K562 (cell line): Measurements from ENCODE around the gene S100P. TPM values are rescaled to one million over a fixed set of nuclear protein-coding genes. Genes with fewer than 3 reads are reported as not detected.

Experiments
- ATAC-seq: fragments of 200-7000 bp; cut with Tn5 transposase; 3 replicates; pipeline ENCODE4 v1.9.1; 2020; ENCODE audit warnings: moderate library complexity
- BruUV-seq: library from RNA; stranded (reverse); fragments of 400-500 nt; replicated peaks from 2 replicates; lab custom pipeline; 2021; lab: Mats Ljungman, UMichigan
- CTCF ChIA-PET: fragments of 300-600 bp; formaldehyde crosslinking; extraction: SDS; loops from one replicate; lab custom pipeline; 2021; ENCODE audit warnings: low intra/inter-chr PET ratio; lab: Yijun Ruan, JAX
- POLR2A ChIA-PET: fragments of 300-600, 350-650 bp; sonication (Branson Sonifier 250); formaldehyde crosslinking; extraction: SDS; loops from one replicate; lab custom pipeline; 2021; ENCODE audit warnings: antibody characterized with exemption, inconsistent platforms; lab: Yijun Ruan, JAX
- DNase-seq, 4 experiments: peaks; one replicate each; pipeline versions ENCODE4 v3.0.0 to v3.0.0-alpha.2; 2011 to 2018; ENCODE audit warnings: low spot score in 3 of 4, mixed read lengths in 3 of 4; ENCODE audit errors: extremely low read depth in 1 of 4
- FAIRE-seq: peaks from 2 replicates; lab custom pipeline; 2011; peaks lifted over from hg19 to GRCh38; lab: Jason Lieb, UNC
- H2AFZ ChIP-seq: 2 replicates; pipeline ENCODE4 v1.6.0; 2011; ENCODE audit warnings: low read depth, low read length, control low read depth, inconsistent platforms
- H3K27ac ChIP-seq: fragments of 200-600 bp; 3 replicates; pipeline ENCODE4 v1.8.0; 2011; ENCODE audit warnings: low read depth, mild to moderate bottlenecking, control low read depth, inconsistent platforms, low read length, moderate library complexity, mixed read lengths; ENCODE audit errors: extremely low read depth
- H3K27me3 ChIP-seq, 2 experiments: fragments of 300-600 bp in 1 of 2; 2 replicates in 1 of 2; 3 replicates in 1 of 2; pipeline versions ENCODE4 v1.6.0 to v1.8.0; 2011; ENCODE audit warnings: inconsistent platforms in 2 of 2, low read length in 2 of 2, mild to moderate bottlenecking in 1 of 2, mixed read lengths in 1 of 2, moderate library complexity in 1 of 2; ENCODE audit not compliant: control insufficient read depth in 2 of 2, insufficient read depth in 2 of 2
- H3K36me3 ChIP-seq: fragments of 300-600 bp; 3 replicates; pipeline ENCODE4 v1.8.0; 2011; ENCODE audit warnings: mild to moderate bottlenecking, low read length, inconsistent platforms; ENCODE audit not compliant: control insufficient read depth, insufficient read depth
- H3K4me1 ChIP-seq, 2 experiments: fragments of 200-600 bp in 1 of 2; replicated peaks in 1 of 2; 2 replicates in 1 of 2; 3 replicates in 1 of 2; pipeline versions ENCODE4 v1.5.1 to v1.8.0; 2011; ENCODE audit warnings: inconsistent platforms in 2 of 2, low read length in 2 of 2, mild to moderate bottlenecking in 1 of 2, mixed read lengths in 1 of 2, moderate library complexity in 1 of 2; ENCODE audit not compliant: control insufficient read depth in 2 of 2, insufficient read depth in 2 of 2
- H3K4me2 ChIP-seq: 2 replicates; pipeline ENCODE4 v1.6.1; 2011; ENCODE audit warnings: low read length, control low read depth, inconsistent platforms, mixed read lengths; ENCODE audit not compliant: insufficient read depth
- H3K4me3 ChIP-seq: fragments of 200-600 bp; sonication (generic), shearing (Covaris generic); 2 replicates; pipeline ENCODE4 v1.5.1; 2016; ENCODE audit warnings: control low read depth, inconsistent platforms
- H3K79me2 ChIP-seq: fragments of 200-600 bp; 3 replicates; pipeline ENCODE4 v1.8.0; 2011; ENCODE audit warnings: low read length, inconsistent platforms; ENCODE audit not compliant: control insufficient read depth, insufficient read depth
- H3K9ac ChIP-seq, 2 experiments: 2 replicates each; pipeline versions ENCODE4 v1.6.0 to v1.6.1; 2011; ENCODE audit warnings: low read depth in 2 of 2, low read length in 2 of 2, control low read depth in 1 of 2, inconsistent platforms in 1 of 2, mild to moderate bottlenecking in 1 of 2, mixed read lengths in 1 of 2; ENCODE audit not compliant: insufficient read depth in 1 of 2
- H3K9me1 ChIP-seq: one replicate; pipeline ENCODE4 v1.6.0; 2011; ENCODE audit warnings: inconsistent platforms, mild to moderate bottlenecking, low read length, moderate library complexity; ENCODE audit not compliant: control insufficient read depth, insufficient read depth
- H3K9me3 ChIP-seq: replicated peaks from 2 replicates; pipeline ENCODE4 v1.5.1; 2011; ENCODE audit warnings: low read depth, low read length, inconsistent platforms; ENCODE audit not compliant: control insufficient read depth, insufficient read depth
- H4K20me1 ChIP-seq: replicated peaks from 2 replicates; pipeline ENCODE4 v1.6.1; 2011; ENCODE audit warnings: low read length, inconsistent platforms, mixed read lengths; ENCODE audit not compliant: control insufficient read depth, insufficient read depth
- EP400 ChIP-seq: fragments of 450-650 bp; IDR thresholded peaks from 2 replicates; pipeline ENCODE4 v1.6.1; 2017; ENCODE audit warnings: antibody characterized with exemption, mild to moderate bottlenecking, moderate library complexity
- FOSL1 ChIP-seq: fragments of 200-800 bp; sonication (Bioruptor generic); conservative IDR thresholded peaks from 2 replicates; pipeline ENCODE4 v1.6.1; 2016; ENCODE audit warnings: missing genetic modification characterization, missing compliant biosample characterization
- FOXK2 ChIP-seq, 2 experiments: fragments of 450-650 bp; IDR thresholded peaks in 1 of 2; conservative IDR thresholded peaks in 1 of 2; 2 replicates each; pipeline ENCODE4 v1.6.1; 2016; ENCODE audit warnings: low read depth in 2 of 2, mild to moderate bottlenecking in 1 of 2
- ILF3 ChIP-seq: fragments of 450-650 bp; IDR thresholded peaks from 2 replicates; pipeline ENCODE4 v1.6.1; 2018; ENCODE audit warnings: antibody characterized with exemption, mild to moderate bottlenecking, moderate library complexity, borderline replicate concordance
- RCOR1 ChIP-seq, 2 experiments: IDR thresholded peaks; 2 replicates each; pipeline ENCODE4 v1.6.1; 2012; ENCODE audit warnings: low read depth in 2 of 2, low read length in 2 of 2, borderline replicate concordance in 1 of 2, improper control_type of control experiment in 1 of 2
- RFX7 ChIP-seq: fragments of 250-450 bp; sonication (Bioruptor Pico); IDR thresholded peaks from 2 replicates; pipeline ENCODE4 v1.5.1; 2021; ENCODE audit warnings: mild to moderate bottlenecking
- THRA ChIP-seq: fragments of 450-650 bp; IDR thresholded peaks from 2 replicates; pipeline ENCODE4 v1.6.1; 2017; ENCODE audit warnings: mild to moderate bottlenecking, moderate library complexity
- TRIM24 ChIP-seq, 2 experiments: fragments of 450-650 bp; IDR thresholded peaks; 2 replicates each; pipeline ENCODE4 v1.6.1; 2016
- YY1 ChIP-seq, 3 experiments: IDR thresholded peaks; 2 replicates each; pipeline ENCODE4 v1.6.1; 2011; ENCODE audit warnings: low read length in 2 of 3, mild to moderate bottlenecking in 2 of 3, moderate library complexity in 2 of 3, borderline replicate concordance in 1 of 3, control low read depth in 1 of 3, low read depth in 1 of 3; ENCODE audit not compliant: insufficient read depth in 3 of 3, insufficient replicate concordance in 2 of 3, control insufficient read depth in 1 of 3, insufficient read length in 1 of 3; ENCODE audit errors: extremely low read depth in 1 of 3
- ZBTB9 ChIP-seq: fragments of 450-650 bp; formaldehyde crosslinking; IDR thresholded peaks from 2 replicates; pipeline ENCODE4 v1.4.0; 2020; ENCODE audit warnings: mild to moderate bottlenecking, moderate library complexity
- ZNF316 ChIP-seq: fragments of 450-650 bp; IDR thresholded peaks from 2 replicates; pipeline ENCODE4 v1.6.1; 2016
- ZNF354B ChIP-seq: fragments of 250-450 bp; sonication (Bioruptor Pico); IDR thresholded peaks from 2 replicates; pipeline ENCODE4 v1.4.0; 2020
- ZNF592 ChIP-seq: fragments of 450-650 bp; IDR thresholded peaks from 2 replicates; pipeline ENCODE4 v1.6.1; 2017; ENCODE audit warnings: antibody characterized with exemption, mild to moderate bottlenecking
- ZSCAN29 ChIP-seq: fragments of 450-650 bp; IDR thresholded peaks from 2 replicates; pipeline ENCODE4 v1.6.1; 2017
- WGBS: fragments of 100-300 bp; shearing (Covaris generic); methylation state at CpG from one replicate; pipeline ENCODE4 v1.1.6; 2016; ENCODE audit warnings: low coverage, mixed read lengths; ENCODE audit not compliant: insufficient coverage; ENCODE audit errors: missing lambda C conversion rate; 5-methylcytosine and 5-hydroxymethylcytosine counted together
- in situ Hi-C: fragments of 300-500 bp; cut with MboI; formaldehyde crosslinking; loops from 4 replicates; pipeline ENCODE4 v1.15.0; 2018; ENCODE audit warnings: inconsistent platforms, mixed read lengths
- intact Hi-C: fragments of 100-400 bp; cut with micrococcal nuclease; formaldehyde crosslinking; loops from 2 replicates; pipeline ENCODE4 v1.14.2; 2022
- polyA plus RNA-seq, 8 experiments: library from polyadenylated mRNA; depleted of rRNA in 4 of 8; stranded (reverse) in 5 of 8; unstranded in 3 of 8; fragments of >200 nt; fragmentation: Nextera tagmentation in 2 of 8; fragmentation: Illumina TruSeq in 1 of 8; extraction: Ambion mirVana in 2 of 8; extraction: Trizol in 1 of 8; gene quantifications; 2 replicates each; pipeline versions ENCODE4 v1.2.1 to v1.2.3, GENCODE V29; 2011 to 2014; ENCODE audit warnings: inconsistent platforms in 1 of 8, missing spikeins in 1 of 8
- total RNA-seq, 7 experiments: library from RNA; depleted of rRNA in 6 of 7; stranded (reverse); fragments of >200 nt in 6 of 7; fragmentation: Illumina TruSeq in 2 of 7; extraction: Trizol in 2 of 7; gene quantifications; 2 replicates each; pipeline versions ENCODE4 v1.2.1 to v1.2.3, GENCODE V29; 2011 to 2021; ENCODE audit warnings: low replicate concordance in 1 of 7
- TF ChIP-seq, protein P1 (sequence below): sonication (generic); formaldehyde crosslinking; IDR thresholded peaks from 2 replicates; pipeline ENCODE4 v1.9.0; 2022; ENCODE audit warnings: mild to moderate bottlenecking, missing genetic modification reagents

S100P gene
- total and polyA plus RNA-seq, 9 of the 15 experiments (the other 6 are each of a cell fraction or from before 2014, with no cell fraction given) = 4.1 to 23.8 (median 7.5) TPM

- Histone ChIP-seq H3K36me3 (peaks cover 51% of the 10 kb centered on the region), H3K27me3 (no peaks in the 10 kb centered on the region), H3K4me1 (peaks cover 0 to 30% of the 10 kb centered on the region in 2 experiments; a peak in 4 of 5 replicates), H3K4me2 (no peak overlapping the region), H3K9me1 (no peaks in the 10 kb centered on the region), H4K20me1 (0 out of 2 replicates have a peak, but pooled peaks cover 5% of the 10 kb centered on the region), H3K79me2 (peaks cover 52% of the 10 kb centered on the region), H2AFZ (no peak overlapping the region), H3K27ac (peak overlapping the region; percentile 1; the same call in 1 of the 3 replicates), H3K9me3 (no peaks in the 10 kb centered on the region), H3K9ac (no peak overlapping the region), H3K4me3 (no peak overlapping the region)
- no peak for DNase-seq
- BruUV-seq = no TSS peak
- no peak for FAIRE-seq
- in situ Hi-C loops (no loop called here), intact Hi-C loops (no loop called here)
- ATAC-seq = no peak
- 43% methylated on average over 3 of the region's 3 CpGs for WGBS
- ChIA-PET POLR2A (interaction anchor here (0.6 to 2.5 kb wide), 4 partner anchors 10 to 168 kb away, joined by 3 to 9 read pairs (median 4); partner anchors contain the start of gene S100P), CTCF (no interaction called here)
- no peak for TF ChIP-seq YY1 (IDR thresholded peaks at IDR 0.05; ENCODE audit: borderline replicate concordance in 1 of 3, control insufficient read depth in 1 of 3, extremely low read depth in 1 of 3, insufficient read depth in 3 of 3, insufficient read length in 1 of 3, insufficient replicate concordance in 2 of 3, low read depth in 1 of 3, low read length in 2 of 3)
- peak; percentile 69 for TF ChIP-seq THRA
- peak; percentile 53 for TF ChIP-seq ZNF316
- TF ChIP-seq RCOR1 (IDR thresholded peaks at IDR 0.05; ENCODE audit: borderline replicate concordance in 1 of 2, low read depth in 2 of 2, low read length in 2 of 2) = 0 out of 4 replicates have a peak, but pooled peaks of 1 of the 2 experiments have one; percentile 37
- peak; percentile 49 to 57; a peak in 2 of 4 replicates for TF ChIP-seq FOXK2 (conservative IDR thresholded peaks at IDR 0.05 in 1 of 2, IDR thresholded peaks at IDR 0.05 in 1 of 2; ENCODE audit: low read depth in 2 of 2)
- no peak for TF ChIP-seq ZNF354B (CRISPR knock-in tag)
- no peak for TF ChIP-seq ILF3
- peak in 1 of 2 experiments; percentile 18; a peak in 1 of 4 replicates for TF ChIP-seq TRIM24 (IDR thresholded peaks at IDR 0.05)
- no peak for TF ChIP-seq ZBTB9 (CRISPR knock-in tag)
- TF ChIP-seq ZSCAN29 = no peak
- peak; percentile 65 for TF ChIP-seq ZNF592
- TF ChIP-seq FOSL1 = peak; percentile 50; the same call in 1 of the 2 replicates
- TF ChIP-seq RFX7 (CRISPR knock-in tag) = no peak
- TF ChIP-seq EP400 = peak; percentile 28; the same call in 1 of the 2 replicates
- TF ChIP-seq, protein P1, sequence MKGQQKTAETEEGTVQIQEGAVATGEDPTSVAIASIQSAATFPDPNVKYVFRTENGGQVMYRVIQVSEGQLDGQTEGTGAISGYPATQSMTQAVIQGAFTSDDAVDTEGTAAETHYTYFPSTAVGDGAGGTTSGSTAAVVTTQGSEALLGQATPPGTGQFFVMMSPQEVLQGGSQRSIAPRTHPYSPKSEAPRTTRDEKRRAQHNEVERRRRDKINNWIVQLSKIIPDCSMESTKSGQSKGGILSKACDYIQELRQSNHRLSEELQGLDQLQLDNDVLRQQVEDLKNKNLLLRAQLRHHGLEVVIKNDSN = 0 out of 2 replicates have a peak, but pooled peaks have one; percentile 28
These were observed 10.1 kb downstream of the S100P start for GRCh38 chr4:6703786-6704185.
